GM18511 (cell line): ENCODE results near the gene PRAMEF8.
"Not testable (repeated sequence)": the region's sequence is repeated elsewhere in the genome, so short reads cannot be mapped to it uniquely, and the experiment has no call there.

Experiments used
- ATAC-seq: cut with Tn5 transposase; IDR thresholded peaks from one replicate; pipeline ENCODE4 v1.9.1; 2021; ENCODE audit warnings: mild to moderate bottlenecking, moderate library complexity; ENCODE audit not compliant: unreplicated experiment

Gene PRAMEF8

DNA sequence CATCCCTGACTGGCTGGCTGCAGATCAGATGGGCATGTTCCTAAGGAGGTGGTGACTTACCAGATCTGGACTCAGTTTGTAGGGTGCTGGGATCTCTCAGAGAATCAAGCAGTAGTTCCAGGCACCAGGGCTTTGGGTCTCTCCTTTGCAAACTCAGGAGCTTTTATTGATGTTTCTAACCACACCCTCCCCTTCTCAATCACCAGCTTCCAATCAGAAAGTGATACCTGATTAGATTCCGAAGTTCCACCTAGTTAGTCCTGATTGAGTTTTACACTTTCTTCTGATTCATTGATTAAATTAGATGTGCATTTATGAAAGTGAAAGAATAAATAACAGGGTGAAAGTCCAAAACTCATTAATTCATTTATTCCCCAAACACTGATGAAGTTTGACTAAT is at the start of gene PRAMEF8:
Gene PRAMEF8 (minus strand): TSS at position 101 of the 400 bp plus-strand sequence. CDS start 1,046 bp downstream, outside the sequence.
- ATAC-seq: not testable (repeated sequence)

DNA sequence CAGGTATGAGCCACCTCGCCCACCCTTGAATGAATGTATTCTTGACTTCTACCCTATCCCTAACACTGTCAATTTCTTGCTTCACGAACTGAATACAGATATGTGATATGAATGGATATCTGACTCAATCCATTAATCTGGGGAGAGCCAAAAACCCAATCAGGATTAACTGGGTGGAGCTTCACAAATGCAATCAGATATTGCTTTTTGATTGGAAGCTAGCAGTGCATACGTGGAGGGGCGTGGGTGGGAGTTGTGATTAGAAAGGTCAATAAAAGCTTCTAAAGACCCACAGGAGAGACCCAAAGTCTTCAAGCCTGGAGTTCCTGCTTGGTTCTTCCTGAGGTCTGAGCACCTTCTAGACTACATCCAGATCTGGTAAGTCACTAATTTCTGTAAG is 30.3 kb upstream of the PRAMEF8 start, which contains the start of gene PRAMEF15:
Gene PRAMEF15 (plus strand): TSS at position 301 of the 400 bp plus-strand sequence. CDS start 2,827 bp downstream, outside the sequence.
- ATAC-seq: not testable (repeated sequence)

DNA sequence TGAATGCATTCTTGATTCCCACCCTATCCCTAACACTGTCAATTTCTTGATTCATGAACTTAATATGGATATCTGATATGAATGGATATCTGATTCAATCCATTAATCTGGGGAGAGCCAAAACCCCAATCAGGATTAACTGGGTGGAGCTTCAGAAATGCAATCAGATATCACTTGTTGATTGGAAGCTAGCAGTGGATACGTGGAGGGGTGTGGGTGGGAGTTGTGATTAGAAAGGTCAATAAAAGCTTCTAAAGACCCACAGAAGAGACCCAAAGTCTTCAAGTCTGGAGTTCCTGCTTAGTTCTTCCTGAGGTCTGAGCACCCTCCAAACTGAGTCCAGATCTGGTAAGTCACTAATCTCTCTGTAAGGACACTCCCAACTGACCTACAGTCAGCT is 18.3 kb upstream of the PRAMEF8 start, which contains the start of gene PRAMEF33:
Gene PRAMEF33 (plus strand): TSS at position 301 of the 400 bp plus-strand sequence. CDS start 2,416 bp downstream, outside the sequence.
- ATAC-seq: not testable (repeated sequence)

DNA sequence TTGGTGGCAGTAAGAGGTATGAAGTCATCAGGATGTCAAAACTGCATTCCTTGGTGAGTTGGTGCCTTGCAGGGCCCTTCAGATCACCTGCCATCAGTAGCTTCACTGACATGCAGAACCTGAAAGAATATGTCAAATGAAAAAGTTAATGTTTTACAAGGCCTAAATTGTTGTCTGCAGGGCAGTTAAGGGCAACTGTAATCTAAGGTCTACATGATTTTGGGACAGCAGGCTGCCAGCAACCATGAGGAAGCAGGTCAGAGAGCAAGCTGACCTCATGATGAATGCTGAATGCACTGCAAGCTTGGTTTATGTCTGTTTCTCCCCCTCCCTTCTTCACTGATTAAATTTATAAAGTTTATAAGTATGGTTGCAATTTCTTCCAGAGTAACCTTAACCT is 17.3 kb upstream of the PRAMEF8 start:
- not testable (repeated sequence) for ATAC-seq

DNA sequence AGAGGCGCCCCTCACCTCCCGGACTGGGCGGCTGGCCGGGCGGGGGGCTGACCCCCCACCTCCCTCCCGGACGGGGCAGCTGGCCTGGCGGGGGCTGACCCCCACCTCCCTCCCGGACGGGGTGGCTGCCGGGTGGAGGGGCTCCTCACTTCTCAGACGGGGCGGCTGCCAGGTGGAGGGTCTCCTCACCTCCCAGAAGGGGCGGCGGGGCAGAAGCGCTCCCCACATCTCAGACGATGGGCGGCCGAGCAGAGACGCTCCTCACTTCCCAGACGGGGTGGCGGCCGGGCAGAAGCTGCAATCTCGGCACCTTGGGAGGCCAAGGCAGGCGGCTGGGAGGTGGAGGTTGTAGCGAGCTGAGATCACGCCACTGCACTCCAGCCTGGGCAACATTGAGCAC is 13.8 kb upstream of the PRAMEF8 start:
- ATAC-seq: not testable (repeated sequence)

DNA sequence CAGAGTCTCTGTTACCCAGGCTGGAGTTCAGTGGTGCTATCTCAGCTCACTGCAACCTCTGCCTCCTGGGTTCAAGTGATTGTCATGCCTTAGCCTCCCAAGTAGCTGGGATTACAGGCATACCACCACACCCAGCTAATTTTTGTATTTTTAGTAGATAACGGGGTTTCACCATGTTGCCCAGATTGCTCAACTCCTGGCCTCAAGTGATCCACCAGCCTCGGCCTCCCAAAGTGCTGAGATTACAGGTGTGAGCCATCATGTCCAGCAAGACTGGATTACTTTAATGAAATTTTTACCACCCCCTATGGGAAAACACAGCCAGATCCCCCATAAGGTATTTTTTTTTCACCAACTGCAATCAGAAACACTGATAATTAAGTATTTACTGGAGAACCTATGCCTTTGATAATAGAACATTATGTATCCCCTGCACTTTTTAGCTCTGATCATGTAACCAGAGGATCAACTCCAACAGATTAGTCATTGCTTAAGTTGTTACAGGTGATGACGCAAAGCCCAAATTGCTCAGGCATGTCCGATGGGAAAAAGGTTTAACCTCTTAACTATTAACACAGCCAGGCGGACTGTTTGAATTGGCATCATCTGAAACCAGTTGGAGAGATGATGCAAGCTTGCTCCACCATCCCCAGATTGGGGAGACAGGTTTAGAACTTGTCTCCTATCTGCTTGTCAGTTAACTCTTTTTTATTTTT is 12.4 kb upstream of the PRAMEF8 start:
- ATAC-seq: not testable (repeated sequence)

DNA sequence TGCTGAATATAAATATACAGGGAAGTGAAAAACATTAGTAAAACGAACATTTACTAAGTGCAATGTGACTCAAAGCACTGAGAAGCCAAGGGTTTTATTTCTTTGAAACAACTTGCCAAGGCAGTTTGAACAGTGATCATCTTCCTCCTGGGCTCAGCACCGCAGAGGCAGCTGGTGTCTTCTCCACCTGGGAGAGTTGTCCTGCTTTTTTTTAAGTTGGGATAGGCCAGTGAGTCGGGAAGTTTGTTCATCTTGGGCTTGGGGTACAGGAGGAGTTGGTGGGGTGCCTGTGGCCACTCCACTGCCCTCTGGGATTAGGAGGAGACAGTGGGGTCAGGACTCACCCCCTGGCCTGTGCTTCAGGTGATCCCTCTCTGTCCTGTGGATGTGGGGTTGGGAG is 4.1 kb upstream of the PRAMEF8 start:
- ATAC-seq: not testable (repeated sequence)

DNA sequence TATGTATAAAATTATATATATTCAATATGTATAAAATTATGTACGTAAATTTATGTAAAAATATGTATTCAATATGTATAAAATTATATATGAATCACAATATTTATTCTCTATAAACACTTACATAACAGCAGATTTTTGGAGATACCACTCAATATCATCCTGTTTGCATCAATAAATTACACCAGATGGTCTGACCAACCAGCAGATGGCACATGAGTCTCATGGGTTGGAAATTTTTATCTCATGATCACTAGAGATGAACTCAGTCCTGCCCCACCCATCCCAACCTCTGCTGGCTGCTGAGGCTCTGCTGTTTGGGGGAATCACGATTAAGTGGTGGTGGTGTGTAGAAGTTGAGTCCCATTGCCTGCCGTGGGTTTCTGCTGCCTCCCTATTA is 5.3 kb downstream of the PRAMEF8 start:
- ATAC-seq: not testable (repeated sequence)

DNA sequence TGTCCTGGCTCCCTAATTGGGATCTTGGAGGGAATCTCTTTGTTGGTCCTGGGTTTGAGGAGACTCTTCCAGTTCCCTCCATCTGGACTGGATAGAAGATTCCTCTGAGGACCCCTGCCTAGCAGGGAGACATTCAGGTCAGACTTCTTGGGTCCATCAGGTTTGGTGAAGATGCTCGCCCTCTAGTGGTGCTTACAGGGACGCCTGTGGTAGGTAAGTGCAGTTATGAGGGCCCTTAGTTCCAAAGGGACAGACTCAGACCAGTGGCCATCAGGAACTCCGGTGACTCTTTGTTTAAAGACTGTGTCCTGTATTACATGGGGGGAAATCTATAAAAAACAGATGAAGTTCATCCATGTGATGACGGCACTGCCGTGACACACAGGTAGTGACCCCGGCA is 7.9 kb downstream of the PRAMEF8 start:
- not testable (repeated sequence) for ATAC-seq

DNA sequence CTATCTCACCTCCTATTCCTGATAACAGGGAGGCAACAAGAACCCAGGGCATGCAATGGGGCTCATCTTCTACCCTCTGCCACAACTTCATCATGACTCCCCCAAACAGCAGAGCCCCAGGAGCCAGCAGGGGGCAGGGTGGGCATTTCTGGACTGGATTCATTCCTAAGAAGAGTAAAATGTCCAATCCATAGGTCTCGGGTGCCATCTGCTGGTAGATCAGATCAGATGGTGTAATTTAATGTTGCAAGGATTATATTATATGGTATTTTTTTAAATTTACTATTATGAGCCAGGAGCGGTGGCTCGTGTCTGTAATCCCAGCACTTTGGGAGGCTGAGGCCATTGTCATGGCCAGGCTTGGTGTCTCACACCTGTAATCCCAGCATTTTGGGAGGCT is 19.8 kb downstream of the PRAMEF8 start:
- not testable (repeated sequence) for ATAC-seq

DNA sequence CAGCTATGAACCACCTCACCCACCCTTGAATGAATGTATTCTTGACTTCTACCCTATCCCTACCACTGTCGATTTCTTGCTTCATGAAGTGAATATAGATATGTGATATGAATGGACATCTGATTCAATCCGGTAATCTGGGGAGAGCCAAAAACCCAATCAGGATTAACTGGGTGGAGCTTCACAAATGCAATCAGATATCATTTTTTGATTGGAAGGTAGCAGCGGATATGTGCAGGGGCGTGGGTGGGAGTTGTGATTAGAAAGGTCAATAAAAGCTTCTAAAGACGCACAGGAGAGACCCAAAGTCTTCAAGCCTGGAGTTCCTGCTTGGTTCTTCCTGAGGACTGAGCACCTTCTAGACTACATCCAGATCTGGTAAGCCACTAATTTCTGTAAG is 31.0 kb downstream of the PRAMEF8 start, which contains the start of gene PRAMEF5:
Gene PRAMEF5 (plus strand): TSS at position 301 of the 400 bp plus-strand sequence. CDS start 5,071 bp downstream, outside the sequence.
- not testable (repeated sequence) for ATAC-seq

DNA sequence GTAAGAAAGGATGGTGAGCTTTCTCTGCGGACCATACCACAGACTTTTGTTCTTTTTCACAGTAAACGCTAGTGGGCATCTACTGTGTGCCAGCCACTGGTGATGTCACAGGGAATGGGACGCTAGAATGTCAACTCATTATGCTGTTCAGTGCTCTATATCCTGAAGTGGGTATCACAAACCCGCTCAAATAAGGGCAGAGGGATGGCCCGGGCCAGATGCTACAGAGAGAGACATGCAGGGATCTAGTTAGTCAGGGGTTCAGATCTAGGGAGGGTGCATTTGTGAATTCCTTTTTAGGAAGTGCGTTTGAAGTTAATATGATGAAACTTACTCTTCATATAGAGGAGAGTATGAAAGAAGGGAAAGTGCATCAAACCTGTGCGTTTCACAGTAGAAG is 37.8 kb downstream of the PRAMEF8 start:
- not testable (repeated sequence) for ATAC-seq

DNA sequence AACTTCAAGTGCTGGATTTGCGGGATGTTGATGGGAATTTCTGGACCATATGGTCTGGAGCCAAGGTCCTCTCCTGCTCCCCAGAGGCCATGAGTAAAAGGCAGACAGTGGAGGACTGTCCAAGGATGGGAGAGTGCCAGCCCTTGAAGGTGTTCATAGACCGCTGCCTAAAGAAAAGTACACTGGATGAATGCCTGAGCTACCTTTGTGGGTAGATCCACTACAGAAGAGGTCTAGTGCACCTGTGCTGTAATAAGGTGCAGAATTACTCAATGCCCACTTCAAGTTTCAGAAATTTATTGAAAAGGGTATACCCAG is 38.4 kb downstream of the PRAMEF8 start:
- not testable (repeated sequence) for ATAC-seq

DNA sequence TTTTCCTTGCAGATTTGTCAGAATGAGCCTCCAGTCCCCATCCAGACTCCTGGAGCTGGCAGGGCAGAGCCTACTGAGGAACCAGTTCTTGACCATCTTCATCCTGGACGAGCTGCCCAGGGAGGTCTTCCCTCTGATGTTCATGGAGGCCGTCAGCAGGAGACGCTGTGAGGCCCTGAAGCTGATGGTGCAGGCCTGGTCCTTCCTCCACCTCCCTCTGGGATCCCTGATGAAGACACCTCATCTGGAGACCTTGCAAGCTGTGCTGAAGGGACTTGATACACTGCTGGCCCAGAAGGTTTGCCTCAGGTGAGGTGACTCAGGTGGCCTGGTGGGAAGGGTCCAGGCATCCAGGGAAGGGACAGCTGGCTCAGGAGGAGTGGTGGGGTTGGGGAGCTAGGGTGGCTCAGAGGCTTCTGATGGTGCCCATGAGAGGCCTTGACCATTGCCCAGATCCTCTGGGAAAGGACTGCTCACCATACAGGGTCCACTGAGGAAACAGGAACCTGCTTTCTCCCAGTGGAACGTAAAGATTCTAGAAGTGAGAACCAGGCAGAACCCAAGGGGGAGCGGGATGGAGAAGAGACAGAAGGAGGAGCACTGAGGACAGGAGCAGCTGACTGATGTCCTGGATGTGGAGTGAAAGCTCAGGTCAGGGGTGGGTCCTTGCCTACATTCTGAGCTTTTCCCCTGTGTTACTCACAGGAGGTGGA is 38.9 kb downstream of the PRAMEF8 start:
- not testable (repeated sequence) for ATAC-seq

DNA sequence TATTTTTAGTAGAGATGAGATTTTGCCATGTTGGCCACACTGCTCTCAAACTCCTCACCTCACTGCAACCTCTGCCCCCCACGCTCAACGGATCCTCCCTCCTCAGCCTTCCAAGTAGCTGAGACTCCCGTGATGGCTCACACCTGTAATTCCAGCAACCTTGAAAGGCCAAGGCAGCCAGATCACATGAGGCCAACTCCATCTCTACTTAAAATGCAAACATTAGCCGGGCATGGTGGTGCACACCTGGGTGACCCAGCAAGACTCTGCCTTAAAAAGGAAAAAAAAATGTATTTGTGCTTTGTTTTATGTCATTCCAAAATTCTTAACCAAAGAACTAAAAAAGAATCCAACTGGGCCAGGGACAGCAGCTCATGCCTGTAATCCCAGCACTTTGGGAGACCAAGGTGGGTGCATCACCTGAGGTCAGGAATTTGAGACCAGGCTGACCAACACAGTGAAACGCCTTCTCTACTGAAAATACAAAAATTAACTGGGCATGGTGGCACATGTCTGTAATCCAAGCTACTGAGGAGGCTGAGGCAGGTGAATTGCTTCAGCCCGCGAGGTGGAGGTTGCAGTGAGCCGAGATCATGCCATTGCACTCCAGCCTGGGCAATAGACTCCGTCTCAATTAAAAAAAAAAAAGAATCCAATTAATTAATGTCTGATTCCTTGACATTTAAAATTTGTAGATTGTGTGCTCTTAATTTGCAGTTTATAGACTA is 41.2 kb downstream of the PRAMEF8 start:
- not testable (repeated sequence) for ATAC-seq

DNA sequence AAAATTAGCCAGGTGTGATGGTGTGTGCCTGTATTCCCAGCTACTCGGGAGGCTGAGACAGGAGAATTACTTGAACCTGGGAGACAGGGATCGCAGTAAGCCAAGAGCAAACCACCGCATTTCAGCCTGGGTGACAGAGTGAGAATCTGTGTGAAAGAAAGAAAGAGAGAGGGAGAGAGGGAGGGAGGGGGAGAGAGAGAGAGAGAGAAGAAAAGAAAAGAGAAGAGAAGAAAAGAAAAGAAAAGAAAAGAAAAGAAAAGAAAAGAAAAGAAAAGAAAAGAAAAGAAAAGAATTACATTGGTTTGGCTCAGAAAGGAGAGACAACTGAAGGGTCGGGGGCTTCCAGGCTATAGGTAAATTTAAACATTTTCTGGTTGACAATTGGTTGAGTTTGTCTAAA is 45.3 kb downstream of the PRAMEF8 start:
- not testable (repeated sequence) for ATAC-seq

DNA sequence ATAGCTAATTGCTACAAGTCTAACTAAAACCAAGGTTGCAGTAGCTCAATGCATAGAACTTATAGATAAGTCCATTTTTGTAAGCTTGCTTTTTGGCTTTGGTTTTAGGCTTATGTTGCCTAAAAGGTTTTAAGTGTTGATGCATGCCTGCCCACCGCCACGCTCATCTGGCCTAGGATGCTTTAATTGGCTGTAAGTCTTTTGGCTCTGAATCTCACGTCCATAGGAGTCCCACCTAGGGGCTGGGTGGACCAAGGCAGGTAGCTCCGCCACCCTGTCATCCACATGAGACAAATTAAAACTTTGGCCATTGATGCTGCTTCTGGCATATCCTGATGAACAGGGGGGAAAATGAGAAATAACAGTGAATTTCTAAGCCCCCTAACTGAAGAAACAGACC is 47.4 kb downstream of the PRAMEF8 start:
- ATAC-seq: not testable (repeated sequence)

DNA sequence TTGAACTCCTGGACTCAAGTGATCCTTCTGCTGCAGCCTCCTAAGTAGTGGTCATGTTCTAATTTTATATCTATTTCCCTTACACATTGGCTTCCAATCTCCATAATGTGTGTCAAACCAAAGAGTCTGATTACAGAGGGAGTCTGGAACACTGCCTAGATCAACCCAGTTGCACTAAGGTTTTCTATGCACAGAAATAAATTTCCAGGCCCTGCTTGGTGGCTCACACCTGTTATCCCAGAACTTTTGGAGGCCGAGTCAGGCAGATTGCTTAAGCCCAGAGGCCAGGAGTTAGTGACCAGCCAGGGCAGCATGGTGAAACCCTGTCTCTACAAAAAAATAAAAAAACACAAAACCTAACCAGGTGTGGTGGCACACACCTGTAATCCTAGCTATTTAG is 50.9 kb downstream of the PRAMEF8 start:
- ATAC-seq: not testable (repeated sequence)

DNA sequence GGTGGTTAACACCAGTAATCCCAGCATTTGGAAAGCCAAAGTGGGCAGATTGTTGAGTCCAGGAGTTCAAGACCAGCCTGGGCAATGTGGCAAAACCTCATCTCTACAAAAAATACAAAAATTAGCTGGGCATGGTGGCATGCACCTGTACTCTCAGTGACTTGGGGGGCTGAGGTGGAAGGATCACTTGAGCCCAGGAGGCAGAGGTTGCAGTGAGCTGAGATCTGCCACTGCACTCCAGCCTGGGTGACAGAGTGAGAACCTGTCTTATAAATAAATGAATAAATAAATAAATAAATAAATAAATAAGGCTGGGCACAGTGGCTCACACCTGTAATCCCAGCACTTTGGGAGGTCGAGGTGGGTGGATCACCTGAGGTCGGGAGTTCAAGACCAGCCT is 52.9 kb downstream of the PRAMEF8 start:
- ATAC-seq: not testable (repeated sequence)
